ENCODE results near the gene PIH1D1.

DNA sequence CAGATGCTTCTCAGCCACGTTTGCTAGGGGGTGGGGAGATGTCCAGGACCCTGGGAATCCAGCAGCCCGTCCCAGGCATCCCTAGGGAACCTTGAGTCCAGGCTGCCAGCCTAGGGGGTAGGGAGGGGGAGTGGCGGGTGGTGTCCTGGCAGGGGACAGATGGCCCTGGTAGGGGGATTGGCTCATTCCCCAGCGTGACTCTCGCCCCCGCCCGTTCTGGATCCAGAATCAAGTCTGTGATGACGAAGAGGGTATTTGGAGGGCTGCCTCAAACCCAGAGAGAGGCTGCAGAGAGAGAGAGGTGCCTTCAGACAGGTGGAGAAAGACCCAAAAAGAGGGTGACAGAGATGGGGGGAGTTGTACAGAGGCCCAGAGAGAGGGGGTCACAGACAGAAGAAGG, 14.4 kb downstream of the PIH1D1 start:
- TF ChIP-seq, protein P1, sequence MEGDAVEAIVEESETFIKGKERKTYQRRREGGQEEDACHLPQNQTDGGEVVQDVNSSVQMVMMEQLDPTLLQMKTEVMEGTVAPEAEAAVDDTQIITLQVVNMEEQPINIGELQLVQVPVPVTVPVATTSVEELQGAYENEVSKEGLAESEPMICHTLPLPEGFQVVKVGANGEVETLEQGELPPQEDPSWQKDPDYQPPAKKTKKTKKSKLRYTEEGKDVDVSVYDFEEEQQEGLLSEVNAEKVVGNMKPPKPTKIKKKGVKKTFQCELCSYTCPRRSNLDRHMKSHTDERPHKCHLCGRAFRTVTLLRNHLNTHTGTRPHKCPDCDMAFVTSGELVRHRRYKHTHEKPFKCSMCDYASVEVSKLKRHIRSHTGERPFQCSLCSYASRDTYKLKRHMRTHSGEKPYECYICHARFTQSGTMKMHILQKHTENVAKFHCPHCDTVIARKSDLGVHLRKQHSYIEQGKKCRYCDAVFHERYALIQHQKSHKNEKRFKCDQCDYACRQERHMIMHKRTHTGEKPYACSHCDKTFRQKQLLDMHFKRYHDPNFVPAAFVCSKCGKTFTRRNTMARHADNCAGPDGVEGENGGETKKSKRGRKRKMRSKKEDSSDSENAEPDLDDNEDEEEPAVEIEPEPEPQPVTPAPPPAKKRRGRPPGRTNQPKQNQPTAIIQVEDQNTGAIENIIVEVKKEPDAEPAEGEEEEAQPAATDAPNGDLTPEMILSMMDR (IDR thresholded peaks at IDR 0.05): no peak
- TF ChIP-seq POLR2AphosphoS5 (IDR thresholded peaks at IDR 0.05): no peak
- TF ChIP-seq POLR2A (IDR thresholded peaks at IDR 0.05): no peak
- TF ChIP-seq EP300 (IDR thresholded peaks at IDR 0.05): no peak
